B cell (primary cell): ENCODE data around the gene CACTIN. TPM values are rescaled to one million over a fixed set of nuclear protein-coding genes. Genes with fewer than 3 reads are reported as not detected.

Source experiments
- ATAC-seq: fragments of 200-7000 bp; cut with Tn5 transposase; one replicate; pipeline ENCODE4 v1.10.0; 2021; ENCODE audit warnings: low read depth, mild to moderate bottlenecking, moderate number of reproducible peaks, moderate library complexity
- CTCF ChIA-PET: fragments of 350-600 bp; sonication (Branson Sonifier 250); formaldehyde crosslinking; loops from one replicate; lab custom pipeline; 2021; ENCODE audit warnings: antibody characterized with exemption, inconsistent platforms; lab: Charles Lee
- POLR2A ChIA-PET: fragments of 350-600 bp; sonication (Branson Sonifier 250); formaldehyde crosslinking; loops from one replicate; lab custom pipeline; 2021; ENCODE audit warnings: antibody characterized with exemption; lab: Charles Lee
- DNase-seq: peaks from one replicate; pipeline ENCODE4 v3.0.0; 2013
- H2AFZ ChIP-seq: 2 replicates; pipeline ENCODE4 v1.6.1; 2012; ENCODE audit warnings: mild to moderate bottlenecking, low read depth, low read length; ENCODE audit not compliant: insufficient read depth, poor library complexity, severe bottlenecking
- H3K27ac ChIP-seq, 2 donors: 1 replicate in 1 of 2; 2 replicates in 1 of 2; pipeline ENCODE4 v1.5.1; 2012 to 2013; ENCODE audit warnings: low read length in 2 of 2, mild to moderate bottlenecking in 2 of 2, moderate library complexity in 1 of 2
- H3K27me3 ChIP-seq, 4 experiments: fragments of 200-600 bp in 1 of 4; sonication (generic) in 1 of 4; replicated peaks in 1 of 4; 1 replicate in 2 of 4; 2 replicates in 2 of 4; pipeline versions ENCODE4 v1.6.1 to v1.7.0; 2013 to 2016; ENCODE audit warnings: low read length in 3 of 4, mild to moderate bottlenecking in 2 of 4, mixed read lengths in 1 of 4, moderate library complexity in 1 of 4; ENCODE audit not compliant: insufficient read depth in 4 of 4, control insufficient read depth in 3 of 4; ENCODE audit errors: control extremely low read depth in 1 of 4
- H3K36me3 ChIP-seq, 2 experiments: replicated peaks in 1 of 2; 1 replicate in 1 of 2; 2 replicates in 1 of 2; pipeline versions ENCODE4 v1.6.1 to v1.7.1; 2013; ENCODE audit warnings: low read length in 1 of 2; ENCODE audit not compliant: insufficient read depth in 2 of 2, control insufficient read depth in 1 of 2; ENCODE audit errors: control extremely low read depth in 1 of 2, extremely low read depth in 1 of 2
- H3K4me1 ChIP-seq, 2 donors: fragments of 200-600 bp in 1 of 2; sonication (generic) in 1 of 2; 1 replicate in 1 of 2; 2 replicates in 1 of 2; pipeline versions ENCODE4 v1.5.1 to v1.6.1; 2013 to 2017; ENCODE audit warnings: low read length in 2 of 2; ENCODE audit not compliant: control insufficient read depth in 2 of 2, insufficient read depth in 2 of 2
- H3K4me2 ChIP-seq: replicated peaks from 2 replicates; pipeline ENCODE3; 2012; ENCODE audit warnings: mild to moderate bottlenecking, low read depth, low read length; ENCODE audit not compliant: poor library complexity, severe bottlenecking
- H3K4me3 ChIP-seq, 5 experiments: fragments of 200-600 bp in 1 of 5; sonication (generic) in 1 of 5; 1 replicate in 3 of 5; 2 replicates in 2 of 5; pipeline versions ENCODE4 v1.5.1 to v1.7.0; 2011 to 2016; ENCODE audit warnings: low read length in 4 of 5, mild to moderate bottlenecking in 4 of 5, low read depth in 2 of 5, control low read depth in 1 of 5, moderate library complexity in 1 of 5; ENCODE audit not compliant: insufficient read depth in 1 of 5; ENCODE audit errors: control extremely low read depth in 1 of 5, extremely low read depth in 1 of 5
- H3K79me2 ChIP-seq: fragments of 200-600 bp; sonication (generic); one replicate; pipeline ENCODE4 v1.6.0; 2016; ENCODE audit warnings: low read length; ENCODE audit not compliant: control insufficient read depth, insufficient read depth
- H3K9ac ChIP-seq: fragments of 200-600 bp; sonication (generic); 2 replicates; pipeline ENCODE4 v1.6.1; 2017; ENCODE audit warnings: mild to moderate bottlenecking, low read length, moderate library complexity
- H3K9me3 ChIP-seq, 3 donors: one replicate each; pipeline versions ENCODE4 v1.6.1 to v1.7.1; 2013; ENCODE audit warnings: low read length in 2 of 3; ENCODE audit not compliant: control insufficient read depth in 2 of 3, insufficient read depth in 1 of 3; ENCODE audit errors: control extremely low read depth in 1 of 3
- H4K20me1 ChIP-seq: 2 replicates; pipeline ENCODE4 v1.6.0; 2012; ENCODE audit warnings: mild to moderate bottlenecking, low read length; ENCODE audit not compliant: insufficient read depth, control insufficient read depth, poor library complexity, severe bottlenecking
- H3K27ac Mint-ChIP-seq: one replicate; pipeline ENCODE4 v1.8.0; 2021; ENCODE audit warnings: mixed read lengths
- H3K27me3 Mint-ChIP-seq: one replicate; pipeline ENCODE4 v1.8.0; 2021; ENCODE audit warnings: mixed read lengths
- H3K4me1 Mint-ChIP-seq: one replicate; pipeline ENCODE4 v1.8.0; 2021; ENCODE audit warnings: mixed read lengths
- H3K4me3 Mint-ChIP-seq: one replicate; pipeline ENCODE4 v1.8.0; 2021; ENCODE audit warnings: mixed read lengths
- H3K9me3 Mint-ChIP-seq: one replicate; pipeline ENCODE4 v1.8.0; 2022; ENCODE audit warnings: mixed read lengths; ENCODE audit not compliant: insufficient read depth
- EZH2 ChIP-seq: IDR thresholded peaks from 2 replicates; pipeline ENCODE4 v1.6.1; 2012; ENCODE audit warnings: borderline replicate concordance, low read depth, mild to moderate bottlenecking, moderate library complexity, low read length; ENCODE audit not compliant: insufficient read depth, poor library complexity, severe bottlenecking
- WGBS: methylation state at CpG from one replicate; pipeline ENCODE4 v1.1.5; 2013; ENCODE audit warnings: missing lambda C conversion rate; ENCODE audit not compliant: insufficient coverage; 5-methylcytosine and 5-hydroxymethylcytosine counted together
- intact Hi-C: fragments of 100-400 bp; cut with micrococcal nuclease; formaldehyde crosslinking; loops from one replicate; pipeline ENCODE4 v1.10.0; 2022
- polyA plus RNA-seq: library from polyadenylated mRNA; depleted of rRNA; stranded (reverse); fragments of >200 nt; gene quantifications from 2 replicates; pipeline ENCODE4 v1.2.3, GENCODE V29; 2012
- total RNA-seq, 2 donors: library from RNA; stranded (reverse); fragments of 120-200 nt in 1 of 2; gene quantifications; 1 replicate in 1 of 2; 2 replicates in 1 of 2; pipeline versions ENCODE4 v1.2.3 to v1.2.4, GENCODE V29; 2013 to 2022
- TF ChIP-seq, protein P1 (sequence below): fragments of 200-600 bp; IDR thresholded peaks from one replicate; pipeline ENCODE4 v1.8.0; 2022; ENCODE audit warnings: antibody characterized with exemption, mild to moderate bottlenecking

Gene CACTIN
- total and polyA plus RNA-seq, 2 donors (not counting 1 experiment from before 2014, with no cell fraction given): 40.6 to 41.8 TPM

DNA sequence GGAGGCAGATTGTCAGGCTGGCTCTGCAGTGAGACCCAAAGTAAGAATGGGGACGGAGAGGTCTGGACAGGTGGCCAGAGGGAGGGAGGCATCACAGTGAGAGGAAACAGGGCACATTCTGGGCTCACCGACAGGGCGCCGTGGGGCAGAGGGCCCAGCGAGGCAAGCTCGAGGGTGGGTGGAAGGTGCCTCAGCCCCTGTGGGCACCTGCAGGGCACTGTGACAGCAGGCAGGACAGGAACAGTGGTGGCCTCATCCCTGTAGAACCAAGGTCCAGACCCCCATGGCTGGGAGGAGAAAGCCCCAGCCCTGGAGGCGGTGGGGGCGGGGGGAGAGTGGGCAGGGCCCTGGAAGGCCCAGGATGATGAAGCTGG is 46.0 kb upstream of the CACTIN start:
- no peak overlapping the region for H3K4me3 ChIP-seq
- peaks cover 19% of the 10 kb centered on the region in 2 donors for H3K4me1 ChIP-seq
- H3K4me1 Mint-ChIP-seq: peaks cover 41% of the 10 kb centered on the region
- peaks cover 59% of the 10 kb centered on the region for H3K79me2 ChIP-seq
- H3K9me3 Mint-ChIP-seq: no peaks in the 10 kb centered on the region
- ATAC-seq: no peak
- H3K9ac ChIP-seq: no peak overlapping the region
- ChIA-PET POLR2A (interaction anchor here (0.6 kb wide), 1 partner anchor 11 kb away, joined by 3 read pairs; no protein-coding TSS in a partner anchor), CTCF (no interaction called here)
- TF ChIP-seq, protein P1, sequence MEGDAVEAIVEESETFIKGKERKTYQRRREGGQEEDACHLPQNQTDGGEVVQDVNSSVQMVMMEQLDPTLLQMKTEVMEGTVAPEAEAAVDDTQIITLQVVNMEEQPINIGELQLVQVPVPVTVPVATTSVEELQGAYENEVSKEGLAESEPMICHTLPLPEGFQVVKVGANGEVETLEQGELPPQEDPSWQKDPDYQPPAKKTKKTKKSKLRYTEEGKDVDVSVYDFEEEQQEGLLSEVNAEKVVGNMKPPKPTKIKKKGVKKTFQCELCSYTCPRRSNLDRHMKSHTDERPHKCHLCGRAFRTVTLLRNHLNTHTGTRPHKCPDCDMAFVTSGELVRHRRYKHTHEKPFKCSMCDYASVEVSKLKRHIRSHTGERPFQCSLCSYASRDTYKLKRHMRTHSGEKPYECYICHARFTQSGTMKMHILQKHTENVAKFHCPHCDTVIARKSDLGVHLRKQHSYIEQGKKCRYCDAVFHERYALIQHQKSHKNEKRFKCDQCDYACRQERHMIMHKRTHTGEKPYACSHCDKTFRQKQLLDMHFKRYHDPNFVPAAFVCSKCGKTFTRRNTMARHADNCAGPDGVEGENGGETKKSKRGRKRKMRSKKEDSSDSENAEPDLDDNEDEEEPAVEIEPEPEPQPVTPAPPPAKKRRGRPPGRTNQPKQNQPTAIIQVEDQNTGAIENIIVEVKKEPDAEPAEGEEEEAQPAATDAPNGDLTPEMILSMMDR: no peak
- no peak for TF ChIP-seq EZH2
- peaks cover 0 to 3% (median 0%) of the 10 kb centered on the region in 3 donors for H3K9me3 ChIP-seq
- peaks cover 0 to 19% (median 5%) of the 10 kb centered on the region in 4 experiments for H3K27me3 ChIP-seq
- H3K4me2 ChIP-seq: no peak overlapping the region
- intact Hi-C loops: no loop called here
- peak overlapping the region; percentile 61 for H3K4me3 Mint-ChIP-seq
- no peak overlapping the region for H3K27ac Mint-ChIP-seq
- H3K27ac ChIP-seq: no peak overlapping the region
- peaks cover 0 to 2% of the 10 kb centered on the region in 2 experiments for H3K36me3 ChIP-seq
- H4K20me1 ChIP-seq: peaks cover 88% of the 10 kb centered on the region
- WGBS: 88% methylated on average over 6 of the region's 8 CpGs
- H3K27me3 Mint-ChIP-seq: no peaks in the 10 kb centered on the region
- no peak overlapping the region for H2AFZ ChIP-seq
- no peak for DNase-seq

DNA sequence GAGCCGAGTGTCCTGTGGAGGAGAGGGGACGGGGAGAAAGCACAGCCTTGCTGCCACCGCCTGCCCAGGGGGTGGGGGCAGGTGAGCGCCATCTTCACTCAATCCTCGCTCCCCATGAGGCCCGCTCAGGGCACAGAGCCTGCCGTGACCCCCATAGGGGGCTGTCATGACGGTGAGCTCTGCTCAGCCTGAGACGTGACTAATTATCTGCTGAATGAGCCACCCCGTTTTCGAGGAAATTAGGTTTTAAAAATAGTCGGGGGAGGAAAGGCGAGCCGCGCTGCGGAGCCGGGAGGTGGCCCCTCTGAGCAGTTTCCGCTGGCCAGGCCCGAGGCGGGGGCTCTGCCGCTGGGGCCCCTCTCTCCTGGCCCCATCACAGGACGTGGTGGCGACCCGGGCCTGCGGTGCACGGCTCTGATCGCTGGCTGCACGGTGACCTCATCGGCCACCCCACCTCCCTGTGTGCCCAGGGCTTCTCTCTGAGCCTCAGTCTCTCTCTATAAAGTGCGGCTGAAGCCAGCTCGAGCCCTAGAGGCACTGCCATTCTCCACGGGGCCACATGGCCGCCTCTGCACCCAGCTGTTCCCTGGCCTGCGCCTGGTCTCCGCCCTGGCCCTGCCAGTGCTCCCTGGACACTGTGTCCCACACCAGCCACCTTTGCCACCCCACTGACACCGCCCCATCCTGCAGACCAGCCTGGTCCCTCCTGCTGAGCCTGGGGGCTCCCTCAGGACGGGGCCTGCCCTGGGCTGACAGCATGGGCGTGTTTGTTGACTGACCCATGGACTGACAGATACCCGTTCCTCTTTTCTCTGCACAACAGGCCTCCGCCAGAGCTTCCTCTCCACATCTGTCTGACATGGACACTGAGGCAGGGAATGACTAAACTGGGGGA is 45.3 kb upstream of the CACTIN start:
- Mint-ChIP-seq H3K9me3 (no peaks in the 10 kb centered on the region), H3K4me1 (peaks cover 37% of the 10 kb centered on the region), H3K4me3 (peak overlapping the region; percentile 61), H3K27me3 (no peaks in the 10 kb centered on the region), H3K27ac (no peak overlapping the region)
- Histone ChIP-seq H3K4me3 (no peak overlapping the region), H2AFZ (no peak overlapping the region), H3K27ac (no peak overlapping the region), H3K27me3 (peaks cover 0 to 19% (median 5%) of the 10 kb centered on the region in 4 experiments), H3K9ac (peak overlapping the region; percentile 28), H3K36me3 (peaks cover 0 to 2% of the 10 kb centered on the region in 2 experiments), H4K20me1 (peaks cover 93% of the 10 kb centered on the region), H3K4me1 (peaks cover 19% of the 10 kb centered on the region in 2 donors), H3K79me2 (peaks cover 62% of the 10 kb centered on the region), H3K9me3 (peaks cover 0 to 3% (median 0%) of the 10 kb centered on the region in 3 donors), H3K4me2 (peak overlapping the region; percentile 69)
- POLR2A ChIA-PET: interaction anchor here (0.6 to 1.4 kb wide), 2 partner anchors 10 to 17 kb away, joined by 3 read pairs; no protein-coding TSS in a partner anchor
- CTCF ChIA-PET: no interaction called here
- WGBS: 23% methylated on average over 37 of the region's 40 CpGs
- TF ChIP-seq, protein P1: no peak
- no peak for TF ChIP-seq EZH2
- DNase-seq (no peak), ATAC-seq (peak; percentile 44)
- intact Hi-C loops: loop anchor here (2.0 kb wide), 1 partner anchor 13 kb away; no protein-coding TSS in a partner anchor
